ENCODE data around the gene NDUFB2. TPM values are rescaled to one million over a fixed set of nuclear protein-coding genes. Genes with fewer than 3 reads are reported as not detected.
"Not testable (repeated sequence)": the region's sequence is repeated elsewhere in the genome, so short reads cannot be mapped to it uniquely, and the experiment has no call there.

The NDUFB2 gene
- total and polyA plus RNA-seq, 2 donors (not counting 1 experiment from before 2014, with no cell fraction given) = 67.9 to 171 TPM

- H3K79me2 ChIP-seq (ENCODE audit: control insufficient read depth, insufficient read depth, low read length) = peaks cover 36% of the 10 kb centered on the region
Measured at GRCh38 chr7:140704205-140704604, 7.7 kb downstream of the NDUFB2 start.

DNA sequence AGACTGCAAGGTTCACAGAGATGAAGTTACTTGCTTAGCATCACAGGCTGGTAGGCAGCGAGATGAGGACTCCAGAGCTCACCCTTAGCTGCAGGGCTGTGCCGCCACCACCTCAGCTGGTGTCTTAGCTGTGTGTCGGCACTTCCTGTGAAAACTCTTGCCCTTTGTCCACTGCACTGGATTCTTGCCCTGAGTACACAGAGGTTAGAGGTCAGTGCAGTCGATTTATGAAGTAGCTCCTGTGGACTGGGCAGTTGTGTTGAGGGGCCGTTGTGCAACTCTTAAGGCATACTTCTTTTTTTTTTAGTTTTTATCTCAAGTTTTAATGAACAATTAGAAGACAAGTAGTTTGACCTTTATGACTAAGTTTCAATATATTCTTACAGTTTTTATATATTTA, 10.6 kb downstream of the NDUFB2 start:
- Mint-ChIP-seq H3K27ac (no peak overlapping the region), H3K4me1 (no peaks in the 10 kb centered on the region), H3K9me3 (ENCODE audit: insufficient read depth) (no peaks in the 10 kb centered on the region), H3K27me3 (no peaks in the 10 kb centered on the region), H3K4me3 (no peak overlapping the region)
- Histone ChIP-seq H3K4me2 (replicated peaks; ENCODE audit: low read depth, low read length, poor library complexity, severe bottlenecking) (no peak overlapping the region), H2AFZ (ENCODE audit: insufficient read depth, low read depth, low read length, poor library complexity, severe bottlenecking) (no peak overlapping the region), H3K9me3 (ENCODE audit: control extremely low read depth in 1 of 3, control insufficient read depth in 2 of 3, insufficient read depth in 1 of 3, low read length in 2 of 3) (no peaks in the 10 kb centered on the region), H4K20me1 (ENCODE audit: control insufficient read depth, insufficient read depth, low read length, poor library complexity, severe bottlenecking) (no peaks in the 10 kb centered on the region), H3K4me3 (ENCODE audit: control extremely low read depth in 1 of 5, extremely low read depth in 1 of 5, insufficient read depth in 1 of 5, low read depth in 2 of 5, low read length in 4 of 5) (no peak overlapping the region), H3K9ac (ENCODE audit: low read length) (no peak overlapping the region), H3K4me1 (ENCODE audit: control insufficient read depth in 2 of 2, insufficient read depth in 2 of 2, low read length in 2 of 2) (no peaks in the 10 kb centered on the region), H3K36me3 (replicated peaks in 1 of 2; ENCODE audit: control extremely low read depth in 1 of 2, control insufficient read depth in 1 of 2, extremely low read depth in 1 of 2, insufficient read depth in 2 of 2, low read length in 1 of 2) (peaks cover 1 to 22% of the 10 kb centered on the region in 2 experiments), H3K27me3 (replicated peaks in 1 of 4; ENCODE audit: control extremely low read depth in 1 of 4, control insufficient read depth in 3 of 4, insufficient read depth in 4 of 4, low read length in 3 of 4) (no peaks in the 10 kb centered on the region), H3K27ac (ENCODE audit: low read length in 2 of 2) (no peak overlapping the region), H3K79me2 (ENCODE audit: control insufficient read depth, insufficient read depth, low read length) (peaks cover 11% of the 10 kb centered on the region)
- ChIA-PET POLR2A (no interaction called here), CTCF (no interaction called here)
- DNase-seq (no peak), ATAC-seq (ENCODE audit: low read depth) (no peak)
- TF ChIP-seq CTCF (IDR thresholded peaks at IDR 0.05) (no peak), EZH2 (IDR thresholded peaks at IDR 0.05; ENCODE audit: borderline replicate concordance, insufficient read depth, low read depth, low read length, poor library complexity, severe bottlenecking) (no peak)
- intact Hi-C loops (cut with micrococcal nuclease) = loop anchor here (5.0 kb wide), 1 partner anchor 35 kb away; the partner anchor contains the start of gene ADCK2
- 95% methylated on average over 3 of the region's 5 CpGs for whole genome bisulfite sequencing (ENCODE audit: insufficient coverage)

More at GRCh38 chr7:140704205-140704604, 7.7 kb downstream of the NDUFB2 start:
- Mint-ChIP-seq H3K4me3 (no peak overlapping the region), H3K27ac (no peak overlapping the region), H3K4me1 (peaks cover 7% of the 10 kb centered on the region), H3K27me3 (no peaks in the 10 kb centered on the region), H3K9me3 (ENCODE audit: insufficient read depth) (no peaks in the 10 kb centered on the region)
- Histone ChIP-seq H3K9ac (ENCODE audit: low read length) (no peak overlapping the region), H2AFZ (ENCODE audit: insufficient read depth, low read depth, low read length, poor library complexity, severe bottlenecking) (no peak overlapping the region), H3K9me3 (ENCODE audit: control extremely low read depth in 1 of 3, control insufficient read depth in 2 of 3, insufficient read depth in 1 of 3, low read length in 2 of 3) (no peaks in the 10 kb centered on the region), H4K20me1 (ENCODE audit: control insufficient read depth, insufficient read depth, low read length, poor library complexity, severe bottlenecking) (peaks cover 9% of the 10 kb centered on the region), H3K27me3 (replicated peaks in 1 of 4; ENCODE audit: control extremely low read depth in 1 of 4, control insufficient read depth in 3 of 4, insufficient read depth in 4 of 4, low read length in 3 of 4) (no peaks in the 10 kb centered on the region), H3K4me3 (ENCODE audit: control extremely low read depth in 1 of 5, extremely low read depth in 1 of 5, insufficient read depth in 1 of 5, low read depth in 2 of 5, low read length in 4 of 5) (no peak overlapping the region), H3K27ac (ENCODE audit: low read length in 2 of 2) (no peak overlapping the region), H3K4me2 (replicated peaks; ENCODE audit: low read depth, low read length, poor library complexity, severe bottlenecking) (no peak overlapping the region), H3K4me1 (ENCODE audit: control insufficient read depth in 2 of 2, insufficient read depth in 2 of 2, low read length in 2 of 2) (no peaks in the 10 kb centered on the region), H3K36me3 (replicated peaks in 1 of 2; ENCODE audit: control extremely low read depth in 1 of 2, control insufficient read depth in 1 of 2, extremely low read depth in 1 of 2, insufficient read depth in 2 of 2, low read length in 1 of 2) (peaks cover 1 to 24% of the 10 kb centered on the region in 2 experiments)
- 86% methylated on average over 1 of the region's 2 CpGs for WGBS (ENCODE audit: insufficient coverage)
- DNase-seq (no peak), ATAC-seq (ENCODE audit: low read depth) (no peak)
- TF ChIP-seq EZH2 (IDR thresholded peaks at IDR 0.05; ENCODE audit: borderline replicate concordance, insufficient read depth, low read depth, low read length, poor library complexity, severe bottlenecking) (no peak), CTCF (IDR thresholded peaks at IDR 0.05) (no peak)
- POLR2A ChIA-PET = no interaction called here
- intact Hi-C loops (cut with micrococcal nuclease) = no loop called here
- CTCF ChIA-PET = no interaction called here

DNA sequence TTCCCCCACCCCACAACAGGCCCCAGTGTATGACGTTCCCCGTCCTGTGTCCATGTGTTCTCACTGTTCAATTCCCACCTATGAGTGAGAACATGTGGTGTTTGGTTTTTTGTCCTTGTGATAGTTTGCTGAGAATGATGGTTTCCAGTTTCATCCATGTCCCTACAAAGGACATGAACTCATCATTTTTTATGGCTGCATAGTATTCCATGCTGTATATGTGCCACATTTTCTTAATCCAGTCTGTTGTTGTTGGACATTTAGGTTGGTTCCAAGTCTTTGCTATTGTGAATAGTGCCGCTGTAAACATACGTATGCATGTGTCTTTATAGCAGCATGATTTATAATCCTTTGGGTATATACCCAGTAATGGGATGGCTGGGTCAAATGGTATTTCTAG, 12.3 kb downstream of the NDUFB2 start:
- no CpG with 5 or more reads among the region's 4 CpGs for WGBS (ENCODE audit: insufficient coverage)
- POLR2A ChIA-PET, CTCF ChIA-PET: not testable (repeated sequence)

More for the DNA sequence above, 12.3 kb downstream of the NDUFB2 start:
- not testable (repeated sequence) for H3K27ac ChIP-seq (ENCODE audit: low read length in 2 of 2); H3K79me2 ChIP-seq (ENCODE audit: control insufficient read depth, insufficient read depth, low read length); DNase-seq; H2AFZ ChIP-seq (ENCODE audit: insufficient read depth, low read depth, low read length, poor library complexity, severe bottlenecking); H3K9me3 ChIP-seq (ENCODE audit: control extremely low read depth in 1 of 3, control insufficient read depth in 2 of 3, insufficient read depth in 1 of 3, low read length in 2 of 3); H3K27me3 ChIP-seq (replicated peaks in 1 of 4; ENCODE audit: control extremely low read depth in 1 of 4, control insufficient read depth in 3 of 4, insufficient read depth in 4 of 4, low read length in 3 of 4); H3K9ac ChIP-seq (ENCODE audit: low read length); H3K27ac Mint-ChIP-seq; H3K4me1 Mint-ChIP-seq; H3K4me2 ChIP-seq (replicated peaks; ENCODE audit: low read depth, low read length, poor library complexity, severe bottlenecking); H3K27me3 Mint-ChIP-seq; H4K20me1 ChIP-seq (ENCODE audit: control insufficient read depth, insufficient read depth, low read length, poor library complexity, severe bottlenecking); H3K4me3 Mint-ChIP-seq; H3K4me3 ChIP-seq (ENCODE audit: control extremely low read depth in 1 of 5, extremely low read depth in 1 of 5, insufficient read depth in 1 of 5, low read depth in 2 of 5, low read length in 4 of 5); H3K9me3 Mint-ChIP-seq (ENCODE audit: insufficient read depth); H3K4me1 ChIP-seq (ENCODE audit: control insufficient read depth in 2 of 2, insufficient read depth in 2 of 2, low read length in 2 of 2); ATAC-seq (ENCODE audit: low read depth)
- peaks cover 1 to 22% of the 10 kb centered on the region in 2 experiments for H3K36me3 ChIP-seq (replicated peaks in 1 of 2; ENCODE audit: control extremely low read depth in 1 of 2, control insufficient read depth in 1 of 2, extremely low read depth in 1 of 2, insufficient read depth in 2 of 2, low read length in 1 of 2)
- intact Hi-C loops (cut with micrococcal nuclease) = loop anchor here (5.0 kb wide), 1 partner anchor 36 kb away; the partner anchor contains the start of gene ADCK2
